Measurements from ENCODE around the gene NCOA5. TPM values are rescaled to one million over a fixed set of nuclear protein-coding genes. Genes with fewer than 3 reads are reported as not detected.

The NCOA5 gene
- polyA plus RNA-seq, 1 donor (not counting 4 experiments of a cell fraction or from before 2014, with no cell fraction given) = 17.6 TPM

- Histone ChIP-seq H3K79me2 (ENCODE audit: control insufficient read depth, insufficient read depth, low read length) (no peaks in the 10 kb centered on the region), H3K27me3 (ENCODE audit: control insufficient read depth, extremely low read depth, insufficient read depth, low read length) (no peaks in the 10 kb centered on the region), H2AFZ (ENCODE audit: control insufficient read depth, low read length) (no peak overlapping the region), H3K9me1 (ENCODE audit: control insufficient read depth, extremely low read depth, insufficient read depth, low read length) (no peaks in the 10 kb centered on the region), H3K9me3 (ENCODE audit: control insufficient read depth, low read depth, low read length) (no peaks in the 10 kb centered on the region), H3K27ac (ENCODE audit: control insufficient read depth, insufficient read depth, low read length) (no peak overlapping the region), H3K36me3 (ENCODE audit: control insufficient read depth in 2 of 2, extremely low read depth in 1 of 2, insufficient read depth in 2 of 2, low read length in 2 of 2) (peaks cover 10 to 23% of the 10 kb centered on the region in 2 experiments), H4K20me1 (ENCODE audit: control insufficient read depth, extremely low read depth, insufficient read depth, low read length) (peaks cover 12% of the 10 kb centered on the region), H3K9ac (ENCODE audit: control insufficient read depth, extremely low read depth, insufficient read depth, low read length) (no peak overlapping the region), H3K4me1 (ENCODE audit: control insufficient read depth, extremely low read depth, insufficient read depth, low read length) (peaks cover 11% of the 10 kb centered on the region), H3K4me2 (ENCODE audit: control insufficient read depth, extremely low read depth, insufficient read depth, low read depth, low read length) (no peak overlapping the region), H3K4me3 (ENCODE audit: control insufficient read depth in 2 of 3, extremely low read depth in 1 of 3, insufficient read depth in 2 of 3, low read depth in 1 of 3, low read length in 3 of 3) (no peak overlapping the region)
- dilution Hi-C loops (cut with MboI; ENCODE audit: extremely low pct_ligation_motif_present, low sequenced_read_pairs) = no loop called here
- no peak for TF ChIP-seq EZH2 (IDR thresholded peaks at IDR 0.05; ENCODE audit: low read length)
- FAIRE-seq (no peak), DNase-seq (ENCODE audit: low read depth, low spot score) (no peak)
Observed at GRCh38 chr20:46070215-46070900, 19.4 kb downstream of the NCOA5 start.

GRCh38 chr20:46065691-46066090 is 24.1 kb downstream of the NCOA5 start:
- Histone ChIP-seq H3K9me3 (ENCODE audit: control insufficient read depth, low read depth, low read length) (no peaks in the 10 kb centered on the region), H3K27me3 (ENCODE audit: control insufficient read depth, extremely low read depth, insufficient read depth, low read length) (no peaks in the 10 kb centered on the region), H3K4me3 (ENCODE audit: control insufficient read depth in 2 of 3, extremely low read depth in 1 of 3, insufficient read depth in 2 of 3, low read depth in 1 of 3, low read length in 3 of 3) (no peak overlapping the region), H3K4me1 (ENCODE audit: control insufficient read depth, extremely low read depth, insufficient read depth, low read length) (no peaks in the 10 kb centered on the region), H3K9me1 (ENCODE audit: control insufficient read depth, extremely low read depth, insufficient read depth, low read length) (no peaks in the 10 kb centered on the region), H4K20me1 (ENCODE audit: control insufficient read depth, extremely low read depth, insufficient read depth, low read length) (peaks cover 4% of the 10 kb centered on the region), H3K4me2 (ENCODE audit: control insufficient read depth, extremely low read depth, insufficient read depth, low read depth, low read length) (no peak overlapping the region), H3K9ac (ENCODE audit: control insufficient read depth, extremely low read depth, insufficient read depth, low read length) (no peak overlapping the region), H3K79me2 (ENCODE audit: control insufficient read depth, insufficient read depth, low read length) (no peaks in the 10 kb centered on the region), H3K36me3 (ENCODE audit: control insufficient read depth in 2 of 2, extremely low read depth in 1 of 2, insufficient read depth in 2 of 2, low read length in 2 of 2) (peaks cover 33 to 56% of the 10 kb centered on the region in 2 experiments), H3K27ac (ENCODE audit: control insufficient read depth, insufficient read depth, low read length) (no peak overlapping the region), H2AFZ (ENCODE audit: control insufficient read depth, low read length) (no peak overlapping the region)
- FAIRE-seq (no peak), DNase-seq (ENCODE audit: low read depth, low spot score) (no peak)
- dilution Hi-C loops (cut with MboI; ENCODE audit: extremely low pct_ligation_motif_present, low sequenced_read_pairs) = no loop called here
- no peak for TF ChIP-seq EZH2 (IDR thresholded peaks at IDR 0.05; ENCODE audit: low read length)

- dilution Hi-C loops (cut with MboI; ENCODE audit: extremely low pct_ligation_motif_present, low sequenced_read_pairs) = no loop called here
- DNase-seq (ENCODE audit: low read depth, low spot score) (no peak), FAIRE-seq (no peak)
- H4K20me1 ChIP-seq (ENCODE audit: control insufficient read depth, extremely low read depth, insufficient read depth, low read length) = peaks cover 3% of the 10 kb centered on the region
- H3K9me1 ChIP-seq (ENCODE audit: control insufficient read depth, extremely low read depth, insufficient read depth, low read length) = no peaks in the 10 kb centered on the region
- no peak overlapping the region for H3K4me2 ChIP-seq (ENCODE audit: control insufficient read depth, extremely low read depth, insufficient read depth, low read depth, low read length)
- H3K4me1 ChIP-seq (ENCODE audit: control insufficient read depth, extremely low read depth, insufficient read depth, low read length) = no peaks in the 10 kb centered on the region
- no peak overlapping the region for H3K4me3 ChIP-seq (ENCODE audit: control insufficient read depth in 2 of 3, extremely low read depth in 1 of 3, insufficient read depth in 2 of 3, low read depth in 1 of 3, low read length in 3 of 3)
- no peak overlapping the region for H3K9ac ChIP-seq (ENCODE audit: control insufficient read depth, extremely low read depth, insufficient read depth, low read length)
- H3K79me2 ChIP-seq (ENCODE audit: control insufficient read depth, insufficient read depth, low read length) = no peaks in the 10 kb centered on the region
- H3K9me3 ChIP-seq (ENCODE audit: control insufficient read depth, low read depth, low read length) = no peaks in the 10 kb centered on the region
- peaks cover 36 to 54% of the 10 kb centered on the region in 2 experiments for H3K36me3 ChIP-seq (ENCODE audit: control insufficient read depth in 2 of 2, extremely low read depth in 1 of 2, insufficient read depth in 2 of 2, low read length in 2 of 2)
- H3K27me3 ChIP-seq (ENCODE audit: control insufficient read depth, extremely low read depth, insufficient read depth, low read length) = no peaks in the 10 kb centered on the region
- no peak overlapping the region for H2AFZ ChIP-seq (ENCODE audit: control insufficient read depth, low read length)
- TF ChIP-seq CTCF (optimal IDR thresholded peaks at IDR 0.05 in 1 of 3, IDR thresholded peaks at IDR 0.05 in 1 of 3, conservative IDR thresholded peaks at IDR 0.05 in 1 of 3; ENCODE audit: extremely low read depth in 1 of 3, insufficient read depth in 2 of 3, low read length in 3 of 3) (no peak), EZH2 (IDR thresholded peaks at IDR 0.05; ENCODE audit: low read length) (no peak)
- no peak overlapping the region for H3K27ac ChIP-seq (ENCODE audit: control insufficient read depth, insufficient read depth, low read length)
Observed at GRCh38 chr20:46065006-46065405, 24.8 kb downstream of the NCOA5 start.
